ENCODE results near the gene PLK5.

DNA sequence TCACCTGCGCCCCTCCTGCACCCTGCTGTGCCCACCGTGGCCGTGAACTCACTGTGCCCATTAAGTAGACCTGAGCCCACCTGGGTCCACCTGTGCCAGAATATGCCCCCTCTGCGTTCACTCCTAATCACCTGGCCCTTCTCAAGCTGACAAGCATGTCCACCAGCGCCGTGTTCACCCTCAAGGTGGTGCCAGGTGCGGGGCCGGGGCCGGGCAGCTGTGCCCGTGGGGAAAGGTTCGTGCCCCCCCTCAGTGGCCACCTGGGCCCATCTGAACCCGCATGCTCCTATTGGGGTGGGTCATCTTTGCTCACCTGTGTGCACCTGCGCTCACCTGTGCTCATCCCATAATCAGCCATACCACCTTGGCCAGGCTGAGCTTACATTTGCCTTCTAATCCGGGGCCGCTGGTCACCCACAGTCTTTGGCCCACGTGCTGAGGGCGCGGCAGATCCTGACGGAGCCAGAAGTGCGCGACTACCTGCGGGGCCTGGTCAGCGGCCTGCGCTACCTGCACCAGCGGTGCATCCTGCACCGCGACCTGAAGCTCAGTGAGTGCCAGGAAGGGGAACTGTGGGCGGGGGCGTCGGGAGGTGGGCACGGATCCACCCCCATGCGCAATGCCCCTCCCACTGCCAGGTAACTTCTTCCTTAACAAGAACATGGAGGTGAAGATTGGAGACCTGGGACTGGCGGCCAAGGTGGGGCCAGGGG, 2.3 kb downstream of the PLK5 start:
- TF ChIP-seq POLR2A (IDR thresholded peaks at IDR 0.05; ENCODE audit: low read length) (no peak), GATA1 (IDR thresholded peaks at IDR 0.05; ENCODE audit: low read depth, low read length) (no peak)
